ENCODE data around the gene OGT. TPM values are rescaled to one million over a fixed set of nuclear protein-coding genes. Genes with fewer than 3 reads are reported as not detected.

The OGT gene
- total RNA-seq, result 91.9 and 106 TPM in 2 replicates
- polyA plus RNA-seq, result 55.5 and 115 TPM in 2 replicates
- polyA plus RNA-seq (2012), result 21.5 and 41.2 TPM in 2 replicates
- polyA minus RNA-seq (ENCODE audit: low replicate concordance), result 40.1 and 88.4 TPM in 2 replicates

GRCh38 chrX:71532753-71533425 lies at the start of gene OGT:
Gene OGT (plus strand): TSS chrX:71533104. CDS start chrX:71533300, 196 bp downstream.
- Histone ChIP-seq H3K27me3 (ENCODE audit: control insufficient read depth, insufficient read depth, low read length) (no peaks in the 10 kb centered on the region), H3K4me1 (ENCODE audit: control insufficient read depth, extremely low read depth, insufficient read depth, low read length) (no peaks in the 10 kb centered on the region), H3K36me3 (ENCODE audit: control insufficient read depth, insufficient read depth, low read length) (no peaks in the 10 kb centered on the region), H3K9ac (ENCODE audit: insufficient read depth, low read length) (peak within 1 kb of the TSS; percentile 77), H3K4me2 (ENCODE audit: extremely low read depth, insufficient read depth, low read length) (peak within 1 kb of the TSS; percentile 61), H3K4me3 (replicated peaks in 1 of 4; ENCODE audit: control extremely low read depth in 1 of 4, insufficient read depth in 1 of 4, low read depth in 3 of 4, low read length in 4 of 4) (peak within 1 kb of the TSS; percentile 77 to 97 (median 88)), H2AFZ (ENCODE audit: low read length) (peak within 1 kb of the TSS; percentile 62), H3K27ac (ENCODE audit: insufficient read depth, low read length) (peak within 1 kb of the TSS; percentile 84), H3K9me3 (ENCODE audit: control insufficient read depth, insufficient read depth, low read depth, low read length) (no peaks in the 10 kb centered on the region), H4K20me1 (ENCODE audit: control insufficient read depth, extremely low read depth, insufficient read depth, low read length) (peaks cover 2% of the 10 kb centered on the region), H3K79me2 (ENCODE audit: control insufficient read depth, insufficient read depth, low read length) (peaks cover 49% of the 10 kb centered on the region)
- TF ChIP-seq CTCF (conservative IDR thresholded peaks at IDR 0.05 in 1 of 2, IDR thresholded peaks at IDR 0.05 in 1 of 2; ENCODE audit: low read depth in 1 of 2, low read length in 2 of 2), result no peak
- peak; percentile 98 for DNase-seq (ENCODE audit: low read depth in 2 of 2)

GRCh38 chrX:71487814-71488213 lies 45.1 kb upstream of the OGT start:
- no peaks in the 10 kb centered on the region for H4K20me1 ChIP-seq (ENCODE audit: control insufficient read depth, extremely low read depth, insufficient read depth, low read length)
- H3K36me3 ChIP-seq (ENCODE audit: control insufficient read depth, insufficient read depth, low read length), result no peaks in the 10 kb centered on the region
- no peak overlapping the region for H3K27ac ChIP-seq (ENCODE audit: insufficient read depth, low read length)
- no peak overlapping the region for H3K4me3 ChIP-seq (replicated peaks in 1 of 4; ENCODE audit: control extremely low read depth in 1 of 4, insufficient read depth in 1 of 4, low read depth in 3 of 4, low read length in 4 of 4)
- H3K27me3 ChIP-seq (ENCODE audit: control insufficient read depth, insufficient read depth, low read length), result no peaks in the 10 kb centered on the region
- H3K4me2 ChIP-seq (ENCODE audit: extremely low read depth, insufficient read depth, low read length), result no peak overlapping the region
- H3K9ac ChIP-seq (ENCODE audit: insufficient read depth, low read length), result no peak overlapping the region
- H3K79me2 ChIP-seq (ENCODE audit: control insufficient read depth, insufficient read depth, low read length), result no peaks in the 10 kb centered on the region
- no peaks in the 10 kb centered on the region for H3K4me1 ChIP-seq (ENCODE audit: control insufficient read depth, extremely low read depth, insufficient read depth, low read length)
- no peak overlapping the region for H2AFZ ChIP-seq (ENCODE audit: low read length)
- no peak for TF ChIP-seq EZH2 (IDR thresholded peaks at IDR 0.05; ENCODE audit: low read length, missing control alignments)
- no peak for DNase-seq (ENCODE audit: low read depth in 2 of 2)
- no peaks in the 10 kb centered on the region for H3K9me3 ChIP-seq (ENCODE audit: control insufficient read depth, insufficient read depth, low read depth, low read length)

- Histone ChIP-seq H3K27me3 (ENCODE audit: control insufficient read depth, insufficient read depth, low read length) (no peaks in the 10 kb centered on the region), H3K27ac (ENCODE audit: insufficient read depth, low read length) (no peak overlapping the region), H3K4me3 (replicated peaks in 1 of 4; ENCODE audit: control extremely low read depth in 1 of 4, insufficient read depth in 1 of 4, low read depth in 3 of 4, low read length in 4 of 4) (no peak overlapping the region), H3K9ac (ENCODE audit: insufficient read depth, low read length) (no peak overlapping the region), H3K9me3 (ENCODE audit: control insufficient read depth, insufficient read depth, low read depth, low read length) (no peaks in the 10 kb centered on the region), H3K4me1 (ENCODE audit: control insufficient read depth, extremely low read depth, insufficient read depth, low read length) (no peaks in the 10 kb centered on the region), H3K36me3 (ENCODE audit: control insufficient read depth, insufficient read depth, low read length) (no peaks in the 10 kb centered on the region), H3K4me2 (ENCODE audit: extremely low read depth, insufficient read depth, low read length) (no peak overlapping the region), H3K79me2 (ENCODE audit: control insufficient read depth, insufficient read depth, low read length) (no peaks in the 10 kb centered on the region), H4K20me1 (ENCODE audit: control insufficient read depth, extremely low read depth, insufficient read depth, low read length) (no peaks in the 10 kb centered on the region), H2AFZ (ENCODE audit: low read length) (no peak overlapping the region)
- no peak for TF ChIP-seq EZH2 (IDR thresholded peaks at IDR 0.05; ENCODE audit: low read length, missing control alignments)
- TF ChIP-seq CTCF (conservative IDR thresholded peaks at IDR 0.05 in 1 of 2, IDR thresholded peaks at IDR 0.05 in 1 of 2; ENCODE audit: low read depth in 1 of 2, low read length in 2 of 2), result no peak
- DNase-seq (ENCODE audit: low read depth in 2 of 2), result peak in 1 of 2 donors; percentile 14
Measured at GRCh38 chrX:71489540-71489939, 43.4 kb upstream of the OGT start.
